Fibroblast of lung (primary cell): ENCODE data around the gene CACNB2.

Experiments
- CTCF ChIP-seq, 2 donors: IDR thresholded peaks in 1 of 2; conservative IDR thresholded peaks in 1 of 2; 1 replicate in 1 of 2; 2 replicates in 1 of 2; pipeline ENCODE4 v1.5.1; 2011 to 2012; ENCODE audit warnings: low read length in 2 of 2, control low read depth in 1 of 2, inconsistent platforms in 1 of 2, low read depth in 1 of 2, mild to moderate bottlenecking in 1 of 2
- EZH2 ChIP-seq: IDR thresholded peaks from 2 replicates; pipeline ENCODE4 v1.5.1; 2012; ENCODE audit warnings: low read length, control low read depth, mild to moderate bottlenecking; ENCODE audit errors: missing control alignments

GRCh38 chr10:18145652-18146051, 5.4 kb downstream of the CACNB2 start:
- TF ChIP-seq CTCF (conservative IDR thresholded peaks at IDR 0.05 in 1 of 2, IDR thresholded peaks at IDR 0.05 in 1 of 2; ENCODE audit: low read depth in 1 of 2, low read length in 2 of 2) = no peak
- no peak for TF ChIP-seq EZH2
